Thyroid gland (tissue), 4 donors: ENCODE results near the gene PGLYRP3.

Experiments used
- CTCF ChIP-seq, 6 experiments: fragments of 200-600 bp in 3 of 6; fragments of 450-650 bp in 3 of 6; sonication (generic) in 3 of 6; IDR thresholded peaks; one replicate each; pipeline ENCODE4 v1.5.1; 2016 to 2019; ENCODE audit warnings: antibody characterized with exemption in 6 of 6, mild to moderate bottlenecking in 2 of 6, inconsistent platforms in 1 of 6, moderate library complexity in 1 of 6
- POLR2A ChIP-seq, 2 donors: fragments of 450-650 bp; IDR thresholded peaks; one replicate each; pipeline ENCODE4 v1.6.1; 2017; ENCODE audit warnings: antibody characterized with exemption in 2 of 2, mild to moderate bottlenecking in 2 of 2, moderate library complexity in 1 of 2

GRCh38 chr1:153349363-153350320 lies 36.9 kb upstream of the PGLYRP3 start:
- TF ChIP-seq CTCF (IDR thresholded peaks at IDR 0.05) (no peak), POLR2A (IDR thresholded peaks at IDR 0.05) (no peak)
